ENCODE measurements around the gene TCERG1.

TCERG1 gene

DNA sequence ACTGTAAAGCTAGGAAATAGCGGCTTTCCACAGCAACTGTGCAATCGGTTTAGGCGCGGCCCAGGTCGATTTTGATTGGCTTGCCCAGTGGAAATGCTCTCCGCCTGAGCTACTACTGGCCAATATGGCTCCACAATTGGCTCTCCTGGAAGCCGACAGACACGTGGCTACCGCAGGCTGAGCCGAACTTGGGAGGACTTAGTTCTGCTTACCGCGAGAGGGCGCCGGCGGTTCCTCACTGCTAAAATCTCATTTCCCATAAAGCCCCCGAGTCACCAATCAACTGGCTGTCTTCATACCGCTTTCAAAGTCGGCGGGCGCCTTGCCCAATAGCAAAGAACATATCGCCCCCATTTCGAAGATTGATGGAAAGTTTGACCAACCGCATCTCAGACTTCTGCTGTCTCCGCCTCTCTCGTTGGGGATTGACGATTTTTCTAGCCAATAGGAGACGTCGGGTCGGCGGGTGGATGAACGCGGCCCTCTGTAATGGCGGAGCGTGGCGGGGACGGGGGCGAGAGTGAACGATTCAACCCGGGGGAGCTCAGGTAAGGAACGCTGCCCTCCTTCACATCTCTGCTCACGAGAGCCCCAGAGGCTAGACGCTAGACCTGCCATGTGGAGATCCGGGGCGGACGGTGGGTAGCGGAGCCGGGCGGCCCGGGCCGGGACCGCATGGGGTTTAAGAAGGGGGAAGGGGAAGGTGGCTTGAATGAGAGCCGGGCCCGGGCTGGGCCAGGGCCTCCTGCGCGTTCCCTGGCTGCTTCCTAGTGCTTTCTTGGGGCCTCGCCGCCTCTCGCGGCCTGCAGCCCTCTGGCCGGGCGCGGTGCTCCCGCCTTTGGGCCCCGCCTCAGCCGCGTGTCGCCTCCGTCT lies at the start of gene TCERG1:
TSS of gene TCERG1 (plus strand) at position 473 of the 873 bp plus-strand sequence. CDS start at position 490, 17 bp downstream.
- peak; percentile 100 for DNase-seq (ENCODE audit: low read depth, low spot score)

DNA sequence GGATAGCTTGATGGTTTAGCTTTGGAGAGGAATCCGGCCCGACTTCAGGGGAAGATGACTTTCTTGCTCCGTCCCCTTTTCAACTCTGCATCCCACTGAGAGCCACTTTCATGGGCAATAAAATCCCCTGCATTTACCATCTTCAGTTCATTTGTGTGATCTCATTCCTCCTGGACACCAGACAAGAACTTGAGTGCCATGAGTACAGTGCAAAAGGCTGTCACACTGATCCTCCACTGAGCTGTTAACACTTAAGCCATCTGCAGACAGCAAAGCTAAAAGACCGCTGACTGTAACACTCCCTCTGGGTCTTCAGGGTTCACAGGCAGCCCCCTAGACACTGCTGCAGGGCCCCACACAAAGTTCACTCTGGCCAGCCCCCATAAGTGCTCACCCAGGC lies 48.3 kb upstream of the TCERG1 start:
- DNase-seq (ENCODE audit: low read depth, low spot score), result no peak

DNA sequence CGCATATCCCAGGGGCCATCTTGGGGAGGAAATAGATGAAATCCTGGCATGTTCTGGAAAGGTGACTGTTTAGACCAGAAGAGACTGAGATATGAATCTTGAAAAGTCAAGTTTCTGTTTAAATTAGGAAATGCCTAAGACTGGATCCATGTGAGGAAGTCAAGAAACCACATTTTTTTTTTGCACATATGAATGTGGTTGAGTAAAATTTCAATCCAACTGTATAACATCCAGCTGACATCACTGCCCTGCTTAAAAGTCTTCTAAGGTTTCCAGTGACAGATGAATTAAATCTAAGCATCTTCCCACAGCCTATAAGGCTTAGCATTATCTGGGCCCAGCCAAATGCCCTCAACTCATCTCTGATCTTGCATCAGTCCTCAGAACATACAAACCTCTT lies 47.7 kb upstream of the TCERG1 start:
- no peak for DNase-seq (ENCODE audit: low read depth, low spot score)

DNA sequence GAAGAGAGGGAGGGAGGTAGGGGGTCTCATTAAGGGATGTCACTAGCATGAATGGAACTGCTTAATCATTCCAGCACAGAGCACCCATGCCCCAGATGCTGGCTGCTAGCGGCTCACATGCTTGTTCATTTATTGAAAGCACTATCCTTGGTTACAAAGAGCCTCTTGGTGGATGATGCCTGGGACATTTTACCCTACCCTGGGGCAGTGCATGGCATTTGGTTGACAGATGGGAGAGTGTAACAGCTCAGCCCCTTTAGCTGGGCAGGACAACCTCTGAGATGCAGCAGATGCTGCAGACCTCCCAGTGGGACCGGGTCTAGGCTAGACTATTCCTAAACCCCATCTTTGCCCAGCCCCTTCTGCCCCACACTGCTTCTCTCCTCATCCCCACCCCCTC lies 46.9 kb upstream of the TCERG1 start:
- no peak for DNase-seq (ENCODE audit: low read depth, low spot score)

DNA sequence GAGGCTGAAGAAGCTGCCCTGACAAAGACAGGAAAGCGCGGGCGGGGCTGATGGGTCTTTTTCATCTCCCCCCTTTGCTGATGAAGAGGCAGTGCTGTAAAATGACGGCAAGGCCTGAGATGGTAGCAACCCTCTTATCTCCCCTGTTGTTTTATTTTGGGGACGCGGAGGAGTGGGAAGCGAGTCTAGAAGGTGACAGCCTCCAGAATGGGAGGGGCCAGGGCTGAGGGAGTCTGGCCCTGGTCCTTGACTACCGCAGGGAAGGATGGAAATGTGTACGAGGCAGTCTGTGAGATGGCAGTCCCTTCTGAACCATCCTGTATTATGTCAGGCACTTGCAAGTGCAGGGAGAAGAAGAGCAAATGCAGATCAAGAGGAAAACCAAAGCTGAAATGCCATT lies 46.1 kb upstream of the TCERG1 start:
- DNase-seq (ENCODE audit: low read depth, low spot score), result no peak

DNA sequence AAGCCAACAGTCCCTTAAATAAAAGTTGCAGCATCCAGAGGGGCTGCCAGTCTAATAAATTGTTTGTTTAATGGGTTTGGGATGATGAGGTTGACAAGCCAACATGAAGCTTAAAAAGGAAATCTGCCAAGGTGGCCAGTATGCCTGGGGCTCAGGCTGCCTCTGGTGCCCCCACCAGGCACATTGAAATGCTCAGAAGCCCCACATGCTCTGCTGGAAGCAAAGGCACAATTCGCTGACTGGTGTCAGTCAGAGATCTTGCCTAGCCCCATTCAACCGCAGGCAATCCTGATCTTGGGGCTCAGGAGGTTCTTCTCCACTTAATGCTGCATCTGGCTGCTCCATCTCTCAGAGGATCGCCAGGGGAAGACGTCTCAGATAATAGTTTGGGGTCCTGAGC lies 44.2 kb upstream of the TCERG1 start:
- DNase-seq (ENCODE audit: low read depth, low spot score), result no peak

DNA sequence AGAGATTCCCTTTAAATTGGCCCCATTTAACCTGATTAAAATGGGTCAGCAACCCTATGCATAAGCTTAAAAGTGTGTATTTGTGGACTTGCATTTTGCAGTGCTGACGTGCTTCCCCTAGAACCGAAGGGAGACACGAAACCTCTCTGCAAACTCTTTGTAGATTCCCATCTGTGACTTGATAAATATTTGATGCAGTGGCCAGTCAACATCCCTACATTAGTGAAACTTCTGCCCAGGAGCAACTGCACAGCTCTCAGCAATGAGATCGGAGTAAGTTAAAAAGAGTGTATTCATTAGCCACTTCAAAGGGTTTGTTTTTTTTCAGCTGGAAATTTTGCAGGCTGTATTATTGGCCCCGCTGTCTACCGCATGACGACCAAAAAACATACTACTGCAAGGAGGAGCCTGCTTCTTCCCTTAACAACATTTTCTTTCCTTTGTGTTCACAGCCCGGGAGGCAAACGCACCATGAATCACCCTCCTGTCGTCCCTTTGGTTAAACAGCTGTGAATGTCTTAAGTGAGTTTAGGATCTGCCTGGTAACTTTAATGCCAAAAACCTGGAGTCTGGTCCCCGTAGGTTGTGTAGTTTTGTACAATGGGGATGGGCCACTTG lies 38.0 kb upstream of the TCERG1 start:
- peak; percentile 64 for DNase-seq (ENCODE audit: low read depth, low spot score)

DNA sequence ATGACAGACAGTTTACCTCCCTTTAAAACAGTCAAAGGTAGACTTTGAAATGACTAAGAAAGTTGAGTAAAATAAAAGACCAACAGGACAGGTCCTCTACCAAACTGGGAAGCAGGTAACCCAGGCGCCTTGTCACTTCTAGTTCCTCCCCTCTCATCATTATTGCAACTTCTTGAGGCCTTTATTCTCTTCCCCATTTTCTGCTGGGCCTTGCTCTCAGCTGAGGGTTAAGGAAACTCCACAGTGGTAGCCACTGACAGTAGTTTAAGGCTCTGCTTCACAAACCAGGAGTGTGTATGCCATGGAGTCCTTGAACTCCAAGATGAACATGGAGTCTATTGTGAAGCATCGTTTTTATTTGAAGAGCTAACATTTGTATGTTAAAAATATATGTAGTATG lies 36.9 kb upstream of the TCERG1 start:
- no peak for DNase-seq (ENCODE audit: low read depth, low spot score)

DNA sequence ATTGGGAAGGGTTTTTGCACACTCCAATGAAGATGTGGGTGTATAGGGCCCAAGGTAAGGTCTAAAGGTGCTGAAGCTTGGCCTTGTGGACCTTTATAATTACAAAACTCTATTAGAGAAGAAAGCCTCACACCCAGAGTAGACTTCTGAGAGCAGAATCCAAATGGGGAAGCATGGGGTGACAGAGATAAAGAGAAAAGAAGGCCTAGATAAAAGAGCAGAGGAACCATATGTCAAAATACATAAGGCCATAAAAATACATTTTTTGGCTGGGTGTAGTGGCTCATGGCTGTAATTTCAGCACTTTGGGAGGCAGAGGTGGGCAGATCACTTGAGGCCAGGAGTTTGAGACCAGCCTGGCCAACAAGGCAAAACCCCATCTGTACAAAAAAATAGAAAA lies 27.4 kb upstream of the TCERG1 start:
- no peak for DNase-seq (ENCODE audit: low read depth, low spot score)

DNA sequence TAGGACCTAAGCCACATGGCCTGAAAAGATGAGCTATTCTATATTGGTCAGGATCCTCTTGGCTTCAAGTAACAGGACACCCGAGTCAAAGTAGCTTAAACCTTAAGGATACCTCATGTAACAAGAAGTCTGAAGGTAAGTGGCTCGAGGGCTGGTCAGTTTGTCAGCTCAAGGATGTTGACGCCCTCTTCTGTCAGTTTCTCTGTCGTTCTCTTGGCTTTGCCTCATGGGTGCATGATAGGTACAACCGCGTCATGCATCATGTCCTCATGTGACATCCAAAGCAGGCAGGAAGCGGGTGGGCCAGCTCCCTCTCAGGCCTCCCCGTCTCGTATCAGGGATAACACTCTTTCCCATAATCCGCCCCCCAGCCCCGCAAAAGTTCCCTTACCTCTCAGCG lies 22.1 kb upstream of the TCERG1 start:
- DNase-seq (ENCODE audit: low read depth, low spot score), result no peak

DNA sequence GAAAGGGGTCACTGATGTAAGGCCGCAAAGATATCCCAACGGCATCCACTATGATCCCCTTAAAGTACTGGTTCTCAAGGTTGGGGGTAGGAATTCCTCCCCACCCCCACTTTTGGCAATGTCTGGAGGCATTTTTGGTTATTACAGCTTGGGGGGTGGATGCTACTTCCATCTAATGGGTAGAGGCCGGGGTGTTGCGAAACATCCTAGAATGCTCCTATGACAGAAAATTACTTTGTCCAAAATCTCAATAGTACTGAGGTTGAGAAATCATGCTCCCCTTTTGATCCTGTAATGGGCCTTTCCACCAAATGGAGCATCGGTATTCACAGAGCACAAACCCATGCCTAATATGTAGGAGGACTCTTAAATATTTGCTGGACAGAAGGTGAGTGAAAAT lies 20.8 kb upstream of the TCERG1 start:
- no peak for DNase-seq (ENCODE audit: low read depth, low spot score)

DNA sequence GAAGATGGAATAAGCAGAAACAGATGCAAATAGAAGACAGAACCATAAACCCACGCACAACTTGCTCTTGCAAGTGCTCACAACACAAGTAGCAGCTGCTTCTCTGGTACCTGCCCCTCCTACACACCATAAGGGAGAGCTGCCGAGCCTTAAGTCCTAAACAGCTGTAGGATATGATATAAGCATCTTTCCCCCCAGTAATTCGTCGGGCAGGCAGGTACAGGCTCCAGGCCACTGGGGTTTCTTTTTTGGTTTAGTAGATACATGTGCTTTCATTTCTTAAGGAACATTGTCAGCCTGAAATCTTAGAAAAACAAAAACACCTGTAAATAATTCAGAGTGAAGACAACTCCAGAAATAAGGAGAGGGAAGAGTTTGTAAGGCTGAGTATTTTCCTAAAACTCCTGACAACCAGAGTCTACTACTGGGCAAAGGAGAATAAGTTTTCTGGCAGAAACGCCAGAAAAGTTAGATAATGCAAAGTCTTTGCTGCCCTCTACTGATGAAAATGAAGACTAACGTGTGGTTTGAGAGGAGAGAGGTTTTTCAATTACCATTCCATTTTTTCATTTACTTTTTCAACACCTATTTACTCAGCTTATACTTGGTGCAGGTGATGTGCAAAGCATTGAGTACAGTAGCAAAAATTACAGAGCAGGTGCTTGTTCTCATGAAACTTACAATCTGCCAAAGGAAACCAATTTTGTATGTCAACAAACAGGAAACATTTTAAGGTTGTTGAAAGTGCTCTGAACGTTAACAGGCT lies 20.1 kb upstream of the TCERG1 start:
- peak; percentile 68 for DNase-seq (ENCODE audit: low read depth, low spot score)

DNA sequence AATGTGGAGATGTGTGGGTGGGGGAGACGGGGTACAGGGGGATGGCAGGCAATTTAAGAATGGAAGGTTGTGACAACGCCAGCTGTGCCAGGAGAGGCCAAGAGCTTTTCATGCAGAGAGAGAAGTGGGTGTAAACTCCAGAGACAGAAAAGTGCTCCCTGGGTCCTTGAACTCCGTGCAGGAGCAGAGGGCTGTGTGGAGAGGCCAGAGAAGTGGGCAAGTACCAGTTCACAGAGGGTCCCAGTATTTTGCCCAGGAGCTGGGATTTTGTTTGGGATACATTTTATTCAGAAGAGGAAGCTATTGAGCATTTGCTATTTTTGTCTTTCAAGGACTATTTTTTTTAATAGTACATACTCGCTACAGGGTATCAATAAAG lies 19.5 kb upstream of the TCERG1 start:
- no peak for DNase-seq (ENCODE audit: low read depth, low spot score)

DNA sequence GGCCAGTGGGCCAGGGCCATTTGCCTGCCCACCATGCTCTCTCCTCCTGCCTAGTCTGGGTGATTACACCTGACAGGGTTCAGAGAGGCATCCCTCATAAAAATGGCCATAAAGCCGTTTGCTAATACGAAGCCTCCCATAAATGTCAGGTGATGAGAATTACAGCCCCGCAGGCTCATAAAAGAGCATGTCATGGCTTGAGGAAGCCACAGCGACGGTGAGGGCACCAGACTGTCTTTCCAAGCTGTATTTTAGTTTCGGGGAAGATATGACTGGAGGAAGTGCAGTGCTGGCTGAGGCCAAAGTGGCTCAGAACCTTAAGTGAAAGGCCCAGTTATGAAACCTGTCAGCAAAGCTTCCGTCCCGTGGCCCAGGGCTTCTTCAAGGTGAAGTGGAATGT lies 18.5 kb upstream of the TCERG1 start:
- no peak for DNase-seq (ENCODE audit: low read depth, low spot score)

DNA sequence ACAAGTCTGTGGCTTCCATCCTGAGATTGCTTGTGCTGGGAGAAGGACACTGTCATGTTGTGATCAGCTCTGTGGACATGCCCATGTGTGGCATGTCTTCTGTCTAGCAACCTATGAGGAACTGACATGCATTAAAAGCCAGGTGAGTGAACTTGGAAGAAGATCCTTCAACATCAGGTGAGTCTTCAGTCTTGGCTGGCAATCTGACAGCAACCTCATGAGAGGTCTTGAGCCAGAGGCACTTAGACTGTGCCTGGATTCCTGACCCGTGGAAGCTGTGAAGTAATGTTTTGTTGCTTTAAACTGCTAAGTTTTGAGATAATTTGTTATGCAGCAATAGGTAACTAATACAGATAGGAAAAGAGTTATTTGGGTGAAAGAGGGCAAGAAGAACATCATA lies 6.8 kb upstream of the TCERG1 start:
- no peak for DNase-seq (ENCODE audit: low read depth, low spot score)

DNA sequence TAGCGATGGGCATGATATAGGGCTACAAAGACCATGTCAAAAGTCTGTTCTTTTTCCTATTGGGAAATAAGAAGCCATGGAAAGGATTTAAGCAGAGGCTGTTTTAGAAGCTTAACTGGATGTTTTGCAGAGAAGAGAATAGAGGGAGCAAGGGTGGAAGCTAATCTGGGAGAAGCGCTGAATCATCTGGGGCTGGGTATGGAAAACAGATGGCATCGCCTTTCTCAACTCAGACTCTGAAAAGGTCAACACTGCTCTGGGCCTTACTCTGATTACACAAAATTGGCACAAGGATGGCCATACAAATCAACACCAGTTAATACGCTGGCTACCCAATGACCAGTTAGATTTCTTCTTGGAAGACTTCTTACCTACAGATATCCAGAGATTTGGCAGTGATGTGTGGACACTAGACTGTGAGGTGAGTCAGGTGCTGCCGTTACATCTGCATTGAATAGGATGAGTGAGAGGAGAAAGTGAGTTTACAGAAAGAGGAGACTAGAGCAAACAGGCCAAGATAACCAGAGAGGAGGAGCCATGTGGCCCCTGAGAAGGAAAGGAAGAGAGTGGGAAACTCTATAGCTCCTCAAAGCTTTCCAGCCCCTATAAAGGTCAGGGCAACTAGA lies 6.2 kb upstream of the TCERG1 start:
- DNase-seq (ENCODE audit: low read depth, low spot score), result no peak

DNA sequence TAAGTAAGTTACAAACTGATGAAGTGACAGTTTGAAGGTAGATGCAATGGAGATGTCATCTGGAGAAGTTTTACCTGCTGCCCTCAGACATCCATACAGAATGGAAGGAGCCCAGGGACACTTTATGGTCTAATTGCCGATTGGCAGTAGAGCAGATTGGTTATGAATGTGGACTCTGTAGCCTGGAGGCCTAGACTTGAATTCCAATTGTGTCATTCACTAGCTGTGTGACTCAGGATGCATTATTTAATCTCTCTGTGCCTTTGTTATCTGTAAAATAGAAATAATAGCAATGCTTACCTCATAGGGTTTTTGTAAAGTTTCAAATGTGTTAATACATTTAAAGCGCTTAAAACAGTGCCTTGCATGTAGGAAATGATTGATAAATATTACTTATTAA lies 5.2 kb upstream of the TCERG1 start:
- peak; percentile 20 for DNase-seq (ENCODE audit: low read depth, low spot score)

DNA sequence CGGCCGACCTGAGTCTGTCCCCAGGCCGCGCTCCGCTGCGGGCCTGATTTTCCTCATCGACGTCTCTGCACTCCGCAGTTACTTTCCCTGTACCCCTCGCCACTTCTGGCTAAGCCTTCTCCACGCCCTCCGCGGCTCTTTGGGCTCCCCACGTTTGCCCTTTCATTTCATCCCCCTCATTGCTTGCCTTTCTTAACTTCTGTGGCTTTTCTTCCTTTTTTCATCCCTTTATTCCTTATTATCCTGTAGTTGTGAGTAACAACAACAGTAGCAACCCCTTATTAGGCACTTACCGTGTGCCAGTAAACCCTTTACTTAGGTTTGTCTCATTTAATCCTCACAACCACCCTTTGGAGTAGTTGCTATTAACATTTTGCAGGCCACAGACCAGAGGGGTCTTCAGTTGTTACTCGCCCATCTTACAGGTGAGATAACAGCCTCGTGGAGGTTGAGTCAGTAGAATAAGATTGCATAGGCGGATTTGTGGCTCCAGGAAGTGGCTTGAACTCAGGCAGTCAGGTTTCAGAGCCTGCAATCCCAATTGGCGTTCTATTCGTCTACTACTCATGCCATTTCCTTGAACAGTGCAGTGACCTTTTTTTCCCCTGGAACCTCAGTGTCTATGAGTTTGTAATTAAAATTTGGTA lies 724 bp downstream of the TCERG1 start:
- DNase-seq (ENCODE audit: low read depth, low spot score), result peak; percentile 33

DNA sequence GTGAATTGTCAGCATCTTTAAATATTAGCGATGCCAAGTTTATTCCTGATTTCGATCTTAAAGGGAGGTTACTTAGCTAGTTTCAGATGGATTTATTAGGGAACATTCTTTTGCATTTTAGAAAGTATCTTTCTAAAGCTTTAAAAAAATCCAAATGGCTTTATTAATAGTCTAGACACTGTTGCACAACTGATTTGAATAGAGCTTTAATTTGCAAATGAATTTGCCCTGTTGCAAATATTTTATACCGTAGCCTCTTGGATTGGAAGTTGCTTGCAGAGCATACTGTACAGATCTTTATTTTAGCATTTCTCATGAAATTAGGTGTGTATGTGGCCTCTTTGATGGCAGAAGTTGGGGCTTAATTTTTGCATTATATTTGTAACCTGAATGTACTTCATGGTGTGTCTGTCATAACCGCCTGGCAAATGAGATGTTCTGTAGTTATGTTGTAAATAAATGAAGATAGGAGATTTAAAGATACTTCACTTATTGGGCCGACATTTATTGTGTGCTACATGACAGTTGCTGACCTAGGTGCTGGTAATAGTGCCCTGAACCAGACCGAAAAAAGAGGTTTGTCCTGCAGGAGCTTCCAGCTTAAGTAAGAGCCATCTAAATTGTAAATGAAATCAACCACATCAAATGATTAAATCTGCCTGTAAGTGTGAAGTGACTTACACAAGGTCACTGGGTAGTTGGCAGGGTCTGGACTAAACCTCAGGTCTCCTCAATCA lies 1.8 kb downstream of the TCERG1 start:
- DNase-seq (ENCODE audit: low read depth, low spot score), result no peak

DNA sequence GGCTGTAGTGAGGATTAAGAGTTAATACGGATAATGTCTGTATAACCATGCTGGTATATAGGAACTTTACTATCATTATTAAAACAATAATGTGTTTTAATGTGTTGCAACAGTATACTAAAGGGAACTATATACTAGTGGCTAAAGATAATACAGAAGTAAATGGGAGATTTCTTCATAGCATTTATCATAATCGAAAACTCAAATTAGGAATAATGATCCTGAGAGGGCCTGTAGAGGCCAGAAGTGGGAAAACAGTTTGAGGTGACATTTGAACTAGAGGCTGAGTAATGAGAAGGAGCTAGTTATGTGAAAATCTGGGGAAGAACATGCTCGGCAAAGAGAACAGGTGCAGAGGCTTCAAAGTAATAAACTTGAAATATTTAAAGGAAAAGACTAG lies 2.9 kb downstream of the TCERG1 start:
- no peak for DNase-seq (ENCODE audit: low read depth, low spot score)

DNA sequence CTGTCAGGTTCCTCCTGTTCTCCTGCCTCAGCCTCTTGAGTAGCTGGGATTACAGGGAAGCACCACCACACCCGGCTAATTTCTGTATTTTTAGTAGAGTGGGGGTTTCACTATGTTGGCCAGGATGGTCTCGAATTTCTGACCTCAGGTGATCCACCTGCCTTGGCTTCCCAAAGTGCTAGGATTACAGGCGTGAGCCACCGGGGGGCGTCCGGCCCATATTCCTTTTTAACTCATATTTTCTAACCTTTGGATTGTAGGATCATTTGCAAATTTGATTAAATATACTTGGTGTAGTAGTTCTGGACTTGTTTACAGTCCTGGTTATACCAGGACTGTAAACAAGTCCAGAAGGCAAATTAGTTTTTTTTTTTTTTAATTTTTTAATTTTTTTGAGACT lies 4.3 kb downstream of the TCERG1 start:
- no peak for DNase-seq (ENCODE audit: low read depth, low spot score)

Measured in astrocyte of the hippocampus (primary cell).